Sigmoid colon (tissue), 7 donors: ENCODE measurements around the gene TNFSF15. TPM values are rescaled to one million over a fixed set of nuclear protein-coding genes. Genes with fewer than 3 reads are reported as not detected.

Experiments
- DNase-seq: peaks from one replicate; pipeline ENCODE4 v3.0.0-alpha.2; 2019
- H3K27ac ChIP-seq, 4 donors: fragments of 200-600 bp; sonication (generic); one replicate each; pipeline ENCODE4 v1.5.1; 2016 to 2019; ENCODE audit warnings: mild to moderate bottlenecking in 1 of 4
- H3K27me3 ChIP-seq, 3 donors: fragments of 200-600 bp; sonication (generic); one replicate each; pipeline ENCODE4 v1.5.1; 2019; ENCODE audit warnings: mild to moderate bottlenecking in 1 of 3
- H3K36me3 ChIP-seq, 4 donors: fragments of 200-600 bp; sonication (generic); one replicate each; pipeline ENCODE4 v1.5.1; 2016 to 2019
- H3K4me1 ChIP-seq, 4 donors: fragments of 200-600 bp; sonication (generic); one replicate each; pipeline ENCODE4 v1.5.1; 2017 to 2019
- H3K4me3 ChIP-seq, 4 donors: fragments of 200-600 bp; sonication (generic); one replicate each; pipeline ENCODE4 v1.5.1; 2017 to 2019; ENCODE audit warnings: mild to moderate bottlenecking in 2 of 4, moderate library complexity in 1 of 4
- H3K9me3 ChIP-seq, 4 donors: fragments of 200-600 bp in 3 of 4; sonication (generic) in 3 of 4; one replicate each; pipeline versions ENCODE4 v1.5.1 to v1.6.1; 2013 to 2019
- CTCF ChIP-seq, 4 experiments: fragments of 450-650 bp in 3 of 4; fragments of 200-600 bp in 1 of 4; IDR thresholded peaks; one replicate each; pipeline ENCODE4 v1.5.1; 2016 to 2019; ENCODE audit warnings: antibody characterized with exemption in 4 of 4, mild to moderate bottlenecking in 3 of 4, moderate library complexity in 2 of 4
- EP300 ChIP-seq, 4 donors: sonication (generic); formaldehyde crosslinking; IDR thresholded peaks; one replicate each; pipeline ENCODE4 v1.6.1; 2017; ENCODE audit warnings: antibody characterized with exemption in 4 of 4
- POLR2A ChIP-seq, 2 donors: fragments of 450-650 bp; IDR thresholded peaks; one replicate each; pipeline ENCODE4 v1.6.1; 2016; ENCODE audit warnings: antibody characterized with exemption in 2 of 2, mild to moderate bottlenecking in 2 of 2, moderate library complexity in 2 of 2
- POLR2AphosphoS5 ChIP-seq, 4 donors: sonication (generic); formaldehyde crosslinking; IDR thresholded peaks; one replicate each; pipeline ENCODE4 v1.6.1; 2017; ENCODE audit warnings: antibody characterized with exemption in 4 of 4
- WGBS, 2 donors: extraction: QIAGEN DNeasy Blood & Tissue Kit; methylation state at CpG; one replicate each; pipeline ENCODE4 v1.1.7; 2013; 5-methylcytosine and 5-hydroxymethylcytosine counted together
- intact Hi-C: fragments of 100-400 bp; cut with DNase I; formaldehyde crosslinking; loops from one replicate; pipeline ENCODE4 v1.15.1; 2023
- polyA plus RNA-seq, 3 donors: library from polyadenylated mRNA; stranded (reverse); fragments of 200-250 nt; gene quantifications; one replicate each; pipeline ENCODE4 v1.2.3, GENCODE V29; 2013
- total RNA-seq, 4 donors: library from RNA; depleted of rRNA; stranded (reverse); fragments of >200 nt; gene quantifications; one replicate each; pipeline ENCODE4 v1.1.0, GENCODE V29; 2016
- donor health status: healthy with polysubstance abuse.
- donor health status: Bipolar disorder and iron deficiency.
- donor health status: healthy.

TNFSF15 gene
- total and polyA plus RNA-seq, 7 donors: 0.60 to 13.2 (median 2.3) TPM

GRCh38 chr9:114776683-114777399 is 29.0 kb downstream of the TNFSF15 start:
- intact Hi-C loops: no loop called here
- Histone ChIP-seq H3K9me3 (no peaks in the 10 kb centered on the region), H3K4me1 (no peaks in the 10 kb centered on the region), H3K4me3 (no peak overlapping the region), H3K36me3 (no peaks in the 10 kb centered on the region), H3K27me3 (no peaks in the 10 kb centered on the region), H3K27ac (no peak overlapping the region)
- WGBS, 2 donors: 97 to 98% methylated on average over 6 of the region's 6 CpGs
- no peak for TF ChIP-seq POLR2A (IDR thresholded peaks at IDR 0.05)
- DNase-seq: no peak

- Histone ChIP-seq H3K4me1 (no peaks in the 10 kb centered on the region), H3K27me3 (no peaks in the 10 kb centered on the region), H3K9me3 (no peaks in the 10 kb centered on the region), H3K27ac (no peak overlapping the region), H3K4me3 (no peak overlapping the region), H3K36me3 (no peaks in the 10 kb centered on the region)
- DNase-seq: no peak
- no peak for TF ChIP-seq POLR2A (IDR thresholded peaks at IDR 0.05)
- no peak for TF ChIP-seq CTCF (IDR thresholded peaks at IDR 0.05)
- TF ChIP-seq POLR2AphosphoS5 (IDR thresholded peaks at IDR 0.05): no peak
- no peak for TF ChIP-seq EP300 (IDR thresholded peaks at IDR 0.05)
- intact Hi-C loops: no loop called here
- 63 to 95% methylated on average over 1 of the region's 1 CpG for WGBS, 2 donors
These were observed 29.9 kb downstream of the TNFSF15 start for GRCh38 chr9:114775981-114776380.

GRCh38 chr9:114775121-114775520 is 30.7 kb downstream of the TNFSF15 start:
- H3K9me3 ChIP-seq: no peaks in the 10 kb centered on the region
- no peak for TF ChIP-seq POLR2A (IDR thresholded peaks at IDR 0.05)
- TF ChIP-seq POLR2AphosphoS5 (IDR thresholded peaks at IDR 0.05): no peak
- TF ChIP-seq CTCF (IDR thresholded peaks at IDR 0.05): no peak
- TF ChIP-seq EP300 (IDR thresholded peaks at IDR 0.05): no peak
- H3K4me3 ChIP-seq: no peak overlapping the region
- WGBS, 2 donors: 97% methylated on average over 1 of the region's 1 CpG
- no peaks in the 10 kb centered on the region for H3K27me3 ChIP-seq
- H3K27ac ChIP-seq: no peak overlapping the region
- intact Hi-C loops: no loop called here
- no peaks in the 10 kb centered on the region for H3K36me3 ChIP-seq
- DNase-seq: no peak
- H3K4me1 ChIP-seq: no peaks in the 10 kb centered on the region

- WGBS, 2 donors: 71 to 87% methylated on average over 4 of the region's 4 CpGs
- intact Hi-C loops: no loop called here
- TF ChIP-seq CTCF (IDR thresholded peaks at IDR 0.05) (no peak), POLR2A (IDR thresholded peaks at IDR 0.05) (no peak), EP300 (IDR thresholded peaks at IDR 0.05) (no peak), POLR2AphosphoS5 (IDR thresholded peaks at IDR 0.05) (no peak)
- Histone ChIP-seq H3K9me3 (no peaks in the 10 kb centered on the region), H3K27me3 (no peaks in the 10 kb centered on the region), H3K4me3 (no peak overlapping the region), H3K27ac (no peak overlapping the region), H3K4me1 (no peaks in the 10 kb centered on the region), H3K36me3 (no peaks in the 10 kb centered on the region)
- no peak for DNase-seq
These were observed 31.3 kb downstream of the TNFSF15 start for GRCh38 chr9:114774524-114774923.

- intact Hi-C loops: no loop called here
- no peak for TF ChIP-seq POLR2AphosphoS5 (IDR thresholded peaks at IDR 0.05)
- no peak for TF ChIP-seq EP300 (IDR thresholded peaks at IDR 0.05)
- Histone ChIP-seq H3K27me3 (no peaks in the 10 kb centered on the region), H3K27ac (no peak overlapping the region), H3K9me3 (no peaks in the 10 kb centered on the region), H3K4me3 (no peak overlapping the region), H3K4me1 (no peaks in the 10 kb centered on the region), H3K36me3 (no peaks in the 10 kb centered on the region)
- DNase-seq: no peak
- WGBS, 2 donors: 86 to 89% methylated on average over 6 of the region's 6 CpGs
These were observed 34.0 kb downstream of the TNFSF15 start for GRCh38 chr9:114771889-114772288.

- Histone ChIP-seq H3K9me3 (no peaks in the 10 kb centered on the region), H3K4me1 (no peaks in the 10 kb centered on the region), H3K4me3 (no peak overlapping the region), H3K27ac (no peak overlapping the region), H3K27me3 (no peaks in the 10 kb centered on the region), H3K36me3 (no peaks in the 10 kb centered on the region)
- intact Hi-C loops: no loop called here
- DNase-seq: no peak
- 90 to 94% methylated on average over 3 of the region's 3 CpGs for WGBS, 2 donors
- TF ChIP-seq CTCF (IDR thresholded peaks at IDR 0.05) (no peak), POLR2AphosphoS5 (IDR thresholded peaks at IDR 0.05) (no peak), POLR2A (IDR thresholded peaks at IDR 0.05) (no peak), EP300 (IDR thresholded peaks at IDR 0.05) (no peak)
These were observed 34.8 kb downstream of the TNFSF15 start for GRCh38 chr9:114770991-114771390.
